Subcutaneous adipose tissue (tissue), 4 donors: ENCODE results near the gene SSBP3. TPM values are rescaled to one million over a fixed set of nuclear protein-coding genes. Genes with fewer than 3 reads are reported as not detected.

ENCODE experiments used
- total RNA-seq, 4 donors: library from RNA; depleted of rRNA; stranded (reverse); fragments of >200 nt; gene quantifications; one replicate each; pipeline ENCODE4 v1.1.0, GENCODE V29; 2016
- TF ChIP-seq, protein P1 (sequence below): fragments of 450-650 bp; IDR thresholded peaks from one replicate; pipeline ENCODE4 v1.5.1; 2016; ENCODE audit warnings: low read depth, mild to moderate bottlenecking, control low read depth, antibody characterized with exemption, moderate library complexity

SSBP3 gene
- total RNA-seq, 4 donors from 2014 or later: 19.7 to 28.1 (median 25.1) TPM

DNA sequence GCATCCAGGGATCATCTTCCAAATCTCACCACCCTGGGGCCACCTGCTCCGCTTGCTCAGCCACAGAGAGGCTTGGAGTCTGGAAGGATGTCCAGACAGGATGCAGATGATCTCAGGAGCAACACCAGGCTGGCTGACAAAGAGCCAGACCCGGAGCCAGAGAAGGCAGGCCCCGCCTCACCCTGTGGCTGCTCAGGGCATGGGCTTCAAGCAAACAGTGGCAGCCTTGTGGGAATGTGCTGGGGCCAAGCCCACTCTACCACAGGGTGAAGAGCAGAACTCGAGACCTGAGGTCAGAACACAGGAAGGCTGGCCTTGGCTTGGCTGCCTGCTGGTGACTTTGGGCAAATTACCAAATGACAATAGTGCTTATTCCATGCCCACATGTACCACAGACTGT is 160.7 kb downstream of the SSBP3 start:
- TF ChIP-seq, protein P1, sequence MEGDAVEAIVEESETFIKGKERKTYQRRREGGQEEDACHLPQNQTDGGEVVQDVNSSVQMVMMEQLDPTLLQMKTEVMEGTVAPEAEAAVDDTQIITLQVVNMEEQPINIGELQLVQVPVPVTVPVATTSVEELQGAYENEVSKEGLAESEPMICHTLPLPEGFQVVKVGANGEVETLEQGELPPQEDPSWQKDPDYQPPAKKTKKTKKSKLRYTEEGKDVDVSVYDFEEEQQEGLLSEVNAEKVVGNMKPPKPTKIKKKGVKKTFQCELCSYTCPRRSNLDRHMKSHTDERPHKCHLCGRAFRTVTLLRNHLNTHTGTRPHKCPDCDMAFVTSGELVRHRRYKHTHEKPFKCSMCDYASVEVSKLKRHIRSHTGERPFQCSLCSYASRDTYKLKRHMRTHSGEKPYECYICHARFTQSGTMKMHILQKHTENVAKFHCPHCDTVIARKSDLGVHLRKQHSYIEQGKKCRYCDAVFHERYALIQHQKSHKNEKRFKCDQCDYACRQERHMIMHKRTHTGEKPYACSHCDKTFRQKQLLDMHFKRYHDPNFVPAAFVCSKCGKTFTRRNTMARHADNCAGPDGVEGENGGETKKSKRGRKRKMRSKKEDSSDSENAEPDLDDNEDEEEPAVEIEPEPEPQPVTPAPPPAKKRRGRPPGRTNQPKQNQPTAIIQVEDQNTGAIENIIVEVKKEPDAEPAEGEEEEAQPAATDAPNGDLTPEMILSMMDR: no peak

DNA sequence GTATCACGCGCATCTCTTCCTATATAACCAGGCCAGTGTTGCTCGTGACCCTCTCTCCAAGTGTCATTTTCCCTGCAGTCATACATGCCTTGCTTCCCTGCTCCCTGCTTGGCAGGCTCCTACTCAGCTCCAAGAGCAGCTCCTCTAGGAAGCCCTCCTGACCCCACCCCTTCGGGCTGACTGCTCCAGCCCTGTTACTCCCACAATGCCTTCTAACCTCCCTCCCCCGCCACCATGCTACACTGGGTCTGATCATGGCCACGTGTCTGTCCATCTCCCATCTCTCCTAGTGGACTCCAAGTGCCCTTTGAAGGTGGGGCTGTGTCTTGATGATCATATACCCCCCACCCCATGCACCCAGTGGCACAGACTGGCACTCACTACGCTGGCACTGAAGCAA is 161.5 kb downstream of the SSBP3 start:
- TF ChIP-seq, protein P1: no peak

DNA sequence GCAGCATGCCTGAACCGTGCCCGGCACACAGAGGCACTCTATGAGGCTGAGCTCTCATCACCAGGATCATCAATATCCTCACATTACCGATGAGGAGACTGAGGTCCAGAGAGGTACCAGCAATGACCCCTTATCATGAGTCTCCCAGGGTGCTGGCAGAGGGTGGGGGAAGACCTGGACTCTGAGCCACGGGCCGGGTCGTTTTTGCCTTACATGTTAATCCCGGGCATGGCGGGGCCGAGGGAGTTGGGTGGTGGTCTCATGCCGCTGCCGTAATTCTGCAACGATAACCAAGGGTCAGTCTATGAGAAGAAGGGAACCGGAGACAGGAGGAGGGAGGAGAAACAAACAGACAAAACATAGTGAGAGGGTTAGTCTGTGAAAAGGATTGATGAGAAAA is 163.2 kb downstream of the SSBP3 start:
- TF ChIP-seq, protein P1: no peak

GRCh38 chr1:54241364-54241763 is 164.8 kb downstream of the SSBP3 start:
- TF ChIP-seq, protein P1: no peak

- TF ChIP-seq, protein P1: no peak
Observed at GRCh38 chr1:54240741-54241335, 165.4 kb downstream of the SSBP3 start.

- TF ChIP-seq, protein P1: no peak
Observed at GRCh38 chr1:54239631-54240031, 166.6 kb downstream of the SSBP3 start.

DNA sequence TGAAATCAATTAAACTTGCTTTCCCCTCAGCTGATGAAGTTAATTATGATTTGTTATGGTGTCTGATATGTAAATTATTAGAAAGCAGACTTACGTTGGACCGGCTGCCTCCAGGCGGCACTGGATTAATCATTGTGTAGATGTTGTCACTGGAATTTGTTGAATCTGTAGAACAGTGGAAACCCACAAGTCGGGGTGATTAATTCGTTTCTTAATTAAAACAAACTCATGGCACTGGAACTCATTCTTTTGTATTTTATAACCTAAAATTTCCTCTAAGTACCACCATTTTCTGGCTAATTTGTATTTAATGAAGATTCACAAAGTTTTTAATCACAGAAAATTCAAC is 167.2 kb downstream of the SSBP3 start:
- TF ChIP-seq, protein P1: no peak
